Measurements from ENCODE around the gene TWIST2.

Gene TWIST2

GRCh38 chr2:238892796-238893195 lies 44.9 kb downstream of the TWIST2 start:
- DNase-seq, result no peak

DNA sequence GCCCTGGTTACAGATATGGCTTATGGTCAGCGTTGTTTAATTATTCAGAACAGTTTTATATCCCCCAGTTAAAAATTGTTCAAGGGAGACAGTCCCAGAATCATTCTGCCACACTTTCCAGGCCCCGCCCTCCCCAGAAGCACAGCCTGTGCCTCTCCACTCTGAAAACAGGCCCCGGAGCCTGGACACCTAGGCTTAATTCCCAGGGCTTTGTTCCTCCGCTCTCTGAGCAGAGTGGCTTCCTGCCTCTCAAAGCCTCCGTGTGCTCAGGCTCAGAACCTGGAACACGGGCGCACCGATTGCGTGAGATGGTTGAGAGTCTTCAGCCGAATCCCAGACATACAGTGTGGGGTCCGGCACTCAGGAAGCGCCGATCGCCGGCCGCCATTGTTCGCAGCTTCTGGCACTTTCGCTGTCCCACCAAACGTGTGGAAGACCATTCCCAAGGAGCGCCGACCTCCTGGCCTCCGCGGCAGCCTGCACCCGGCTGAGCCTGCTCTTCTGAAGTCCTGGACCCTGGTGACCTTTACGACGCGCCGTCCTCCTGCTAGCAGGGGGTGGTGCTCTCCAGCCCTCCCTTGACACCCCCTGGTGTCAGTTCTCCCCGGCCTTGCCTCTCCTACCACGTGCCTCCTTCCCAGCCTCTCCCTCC lies 45.6 kb downstream of the TWIST2 start:
- no peak for DNase-seq

GRCh38 chr2:238894226-238894949 lies 46.5 kb downstream of the TWIST2 start:
- no peak for DNase-seq

DNA sequence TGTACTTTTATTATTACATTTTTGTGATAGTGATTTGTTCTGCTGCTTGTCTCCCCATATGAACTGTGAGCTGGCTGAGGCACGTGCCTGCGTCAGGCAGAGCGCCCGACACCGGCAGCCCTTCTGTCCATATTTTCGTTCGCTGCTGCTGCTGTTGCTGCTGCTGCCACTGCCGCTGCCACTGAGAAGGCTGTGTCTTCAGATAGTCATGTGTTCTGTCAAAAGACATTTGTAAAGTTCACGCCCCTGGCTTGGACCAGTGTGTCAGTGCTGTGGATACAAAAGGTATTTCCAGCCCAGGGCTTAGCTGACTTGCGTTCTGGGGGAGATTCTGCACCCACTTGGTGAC lies 47.0 kb downstream of the TWIST2 start:
- no peak for DNase-seq

- no peak for DNase-seq
Observed at GRCh38 chr2:238895361-238895882, 47.5 kb downstream of the TWIST2 start.

- DNase-seq, result no peak
Observed at GRCh38 chr2:238895891-238896600, 48.2 kb downstream of the TWIST2 start.

GRCh38 chr2:238896641-238897040 lies 48.8 kb downstream of the TWIST2 start:
- DNase-seq, result no peak

GRCh38 chr2:238897122-238897880 lies 49.4 kb downstream of the TWIST2 start:
- no peak for DNase-seq

DNA sequence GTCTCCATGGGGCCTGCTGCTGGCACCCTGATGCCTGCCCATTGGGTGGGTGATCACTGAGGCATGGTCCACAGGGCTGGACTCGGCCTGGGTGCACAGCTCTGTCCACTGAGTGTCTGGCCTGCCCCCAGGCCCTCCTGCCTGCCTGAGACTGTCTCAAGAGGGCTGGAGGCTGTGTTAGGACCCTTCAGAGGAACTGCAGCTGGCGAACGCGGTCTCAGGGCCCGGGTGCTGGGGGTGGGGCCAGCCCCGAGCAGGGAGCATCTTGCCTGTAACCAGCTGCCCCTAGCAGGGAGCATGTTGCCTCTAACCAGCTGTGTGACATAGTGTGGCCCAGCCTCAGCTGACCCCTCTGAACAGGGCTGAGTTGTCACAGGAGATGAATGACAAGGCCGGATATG lies 50.0 kb downstream of the TWIST2 start:
- no peak for DNase-seq

DNA sequence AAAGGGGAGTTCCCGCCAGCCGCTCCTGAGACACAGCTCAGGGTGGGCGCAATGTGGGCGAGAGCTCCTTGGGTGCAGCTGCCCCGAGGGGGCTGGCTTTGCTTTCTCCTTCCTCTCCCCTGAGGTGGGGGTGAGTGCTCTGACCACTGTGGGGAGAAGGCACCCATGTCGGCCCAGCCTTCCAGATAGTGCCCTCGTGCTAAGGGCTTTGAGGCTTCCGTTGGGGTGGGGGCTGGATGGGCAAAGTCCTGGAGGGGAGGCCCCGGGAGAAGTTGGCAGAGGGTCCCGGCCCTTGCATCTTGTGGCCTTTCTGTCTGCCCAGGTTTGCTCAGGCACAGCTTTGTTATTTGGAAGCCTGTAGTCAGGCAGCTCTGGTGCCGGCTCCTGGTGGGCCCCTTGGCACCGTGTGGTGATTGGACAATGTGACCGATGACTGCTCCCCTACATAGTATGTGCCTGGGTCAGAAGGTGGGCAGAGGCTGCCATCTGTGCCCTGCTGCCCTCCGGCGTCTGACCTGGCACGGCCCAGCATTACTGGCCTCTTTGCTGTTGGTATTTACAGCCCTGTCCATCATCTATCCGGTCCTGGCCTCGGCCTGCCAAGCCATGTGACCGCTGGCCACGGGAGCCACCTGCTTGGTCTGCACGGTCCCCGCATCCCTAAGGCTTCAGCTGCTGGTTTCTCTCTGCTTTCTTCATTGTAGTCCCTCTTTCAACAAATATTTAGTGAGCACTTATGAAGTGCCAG lies 50.8 kb downstream of the TWIST2 start:
- no peak for DNase-seq

DNA sequence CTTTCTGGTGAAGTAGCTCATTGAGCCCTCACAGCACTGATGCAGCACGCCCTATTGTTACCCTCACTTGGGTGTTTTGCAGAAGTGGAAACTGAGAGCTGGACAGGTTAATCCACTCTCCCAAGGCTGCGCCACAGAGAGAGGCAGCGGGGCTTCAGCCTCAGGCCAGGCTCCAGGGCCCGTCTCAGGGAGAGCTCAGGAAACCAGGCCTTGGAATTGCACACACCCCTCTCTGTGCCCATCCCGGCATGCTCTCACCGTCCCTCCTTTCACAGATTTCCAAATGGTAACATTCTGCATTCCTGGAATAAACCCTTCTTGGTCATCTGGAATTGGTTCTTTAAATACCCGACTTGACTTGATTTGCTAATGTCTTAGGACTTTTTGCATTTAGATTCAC lies 51.5 kb downstream of the TWIST2 start:
- DNase-seq, result no peak

DNA sequence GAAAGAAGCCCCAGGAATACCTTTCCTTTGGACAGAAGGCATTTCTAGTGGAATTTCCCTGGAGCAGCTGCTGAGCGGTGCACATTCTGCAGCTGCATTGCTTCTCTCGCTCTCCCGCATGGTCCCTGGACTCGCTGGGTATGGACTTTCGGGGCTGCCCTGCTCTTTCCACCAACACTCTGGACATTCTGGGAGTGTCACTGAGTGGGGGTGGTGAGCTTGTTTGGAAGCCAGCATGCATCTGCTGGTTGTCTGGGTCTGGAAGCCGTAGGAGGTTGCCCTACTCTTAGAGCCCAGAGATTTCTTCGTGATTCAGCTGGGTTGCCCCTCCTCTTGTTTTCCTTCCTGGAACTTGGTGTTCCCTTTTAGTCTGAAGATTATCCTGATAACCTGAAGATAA lies 52.6 kb downstream of the TWIST2 start:
- no peak for DNase-seq

GRCh38 chr2:238901461-238902057 lies 53.7 kb downstream of the TWIST2 start:
- no peak for DNase-seq

GRCh38 chr2:238902285-238902684 lies 54.4 kb downstream of the TWIST2 start:
- no peak for DNase-seq

DNA sequence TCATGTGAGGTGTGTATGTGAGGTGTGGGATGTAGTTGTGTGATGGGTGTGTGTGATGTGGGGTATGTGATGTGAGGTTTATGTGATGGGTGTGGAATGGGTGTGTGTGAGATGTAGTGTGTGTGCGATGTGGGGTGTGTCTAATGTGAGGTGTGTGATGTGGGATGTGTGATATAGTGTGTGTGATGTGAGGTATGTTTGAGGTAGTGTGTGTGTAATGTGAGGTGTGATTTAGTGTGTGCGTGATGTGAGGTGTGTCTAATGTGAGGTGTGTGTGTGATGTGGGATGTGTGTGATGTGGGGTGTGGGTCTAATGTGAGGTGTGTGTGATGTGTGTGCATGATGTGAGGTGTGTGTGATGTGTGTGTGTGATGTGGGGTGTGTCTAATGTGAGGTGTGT lies 55.3 kb downstream of the TWIST2 start:
- DNase-seq, result no peak

- no peak for DNase-seq
Observed at GRCh38 chr2:238904177-238904576, 56.3 kb downstream of the TWIST2 start.

DNA sequence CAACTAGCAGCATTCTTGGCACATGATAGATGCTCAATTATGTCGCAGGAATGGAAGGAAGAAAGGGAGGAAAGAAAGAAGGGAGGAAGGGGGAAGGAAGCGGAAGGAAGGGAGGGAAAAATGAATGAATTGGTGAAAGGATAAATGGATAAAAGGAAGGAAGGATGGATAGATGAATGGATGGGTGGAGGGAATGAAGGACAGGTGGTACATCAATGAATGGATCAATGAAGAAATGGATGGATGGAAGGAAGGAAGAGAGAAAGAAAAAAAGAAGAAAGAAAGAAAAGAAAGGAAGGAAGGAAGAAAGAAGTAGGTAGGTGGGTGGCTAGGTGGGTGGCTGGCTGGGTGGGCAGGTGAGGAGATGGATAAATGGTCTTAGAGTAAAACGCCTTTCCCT lies 56.8 kb downstream of the TWIST2 start:
- DNase-seq, result no peak

GRCh38 chr2:238905224-238905623 lies 57.3 kb downstream of the TWIST2 start:
- no peak for DNase-seq

DNA sequence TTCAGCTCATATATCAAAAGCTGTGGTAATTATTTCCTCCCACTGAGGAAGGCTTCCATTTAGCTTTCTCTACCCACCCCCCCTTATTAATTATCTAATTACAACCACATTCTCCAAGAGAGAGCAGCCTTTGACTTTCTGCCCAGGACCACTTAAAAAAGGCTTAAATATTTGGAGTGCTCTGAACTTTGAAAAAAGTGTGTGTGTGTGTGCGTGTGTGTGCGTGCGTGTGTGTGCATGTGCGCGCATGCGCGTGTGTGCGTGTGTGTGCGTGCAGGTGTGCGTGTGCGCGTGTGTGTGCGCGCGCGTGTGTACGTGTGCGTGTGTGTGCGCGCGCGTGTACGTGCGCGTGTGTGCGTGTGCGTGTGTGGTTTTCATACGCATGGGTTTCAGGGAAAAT lies 57.8 kb downstream of the TWIST2 start:
- no peak for DNase-seq

DNA sequence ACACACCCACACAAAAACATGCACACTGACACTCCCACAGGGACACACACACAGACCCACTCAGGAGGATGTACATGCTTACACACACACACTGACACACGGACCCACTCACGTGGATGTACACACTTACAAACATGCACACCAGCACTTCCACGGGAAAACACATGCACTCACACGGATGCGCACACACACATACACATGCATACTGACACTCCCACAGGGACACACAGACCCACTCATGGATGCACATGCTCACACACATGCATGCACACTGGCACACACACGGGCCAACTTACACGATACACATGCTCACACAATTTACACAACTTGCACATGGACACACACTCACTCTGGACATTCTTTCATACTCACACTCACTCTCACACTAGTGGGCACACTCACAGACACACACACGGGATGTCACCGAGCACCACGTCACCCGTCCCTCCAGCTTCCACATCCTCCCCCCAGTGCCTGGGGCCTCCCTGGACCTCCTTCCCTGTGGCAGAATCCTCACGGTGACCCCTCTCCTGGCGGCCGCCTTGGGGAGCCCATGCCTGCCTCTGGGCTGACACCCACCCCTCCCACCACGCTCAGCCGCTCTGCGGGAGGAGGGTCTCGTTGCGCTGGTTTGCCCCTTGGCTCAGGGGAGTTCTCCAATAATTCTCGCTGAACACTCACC lies 58.5 kb downstream of the TWIST2 start:
- DNase-seq, result no peak

- DNase-seq, result no peak
Observed at GRCh38 chr2:238906936-238907716, 59.2 kb downstream of the TWIST2 start.

All from NCI-H446 treated with DMSO at 0.1 percent for 48 hours (cell line).